HG02623 (cell line): ENCODE results near the gene IFRD1.
"Not testable (repeated sequence)": the region's sequence is repeated elsewhere in the genome, so short reads cannot be mapped to it uniquely, and the experiment has no call there.

ENCODE experiments used
- ATAC-seq: cut with Tn5 transposase; IDR thresholded peaks from one replicate; pipeline ENCODE4 v1.9.1; 2021; ENCODE audit warnings: moderate library complexity; ENCODE audit not compliant: unreplicated experiment

IFRD1 gene

DNA sequence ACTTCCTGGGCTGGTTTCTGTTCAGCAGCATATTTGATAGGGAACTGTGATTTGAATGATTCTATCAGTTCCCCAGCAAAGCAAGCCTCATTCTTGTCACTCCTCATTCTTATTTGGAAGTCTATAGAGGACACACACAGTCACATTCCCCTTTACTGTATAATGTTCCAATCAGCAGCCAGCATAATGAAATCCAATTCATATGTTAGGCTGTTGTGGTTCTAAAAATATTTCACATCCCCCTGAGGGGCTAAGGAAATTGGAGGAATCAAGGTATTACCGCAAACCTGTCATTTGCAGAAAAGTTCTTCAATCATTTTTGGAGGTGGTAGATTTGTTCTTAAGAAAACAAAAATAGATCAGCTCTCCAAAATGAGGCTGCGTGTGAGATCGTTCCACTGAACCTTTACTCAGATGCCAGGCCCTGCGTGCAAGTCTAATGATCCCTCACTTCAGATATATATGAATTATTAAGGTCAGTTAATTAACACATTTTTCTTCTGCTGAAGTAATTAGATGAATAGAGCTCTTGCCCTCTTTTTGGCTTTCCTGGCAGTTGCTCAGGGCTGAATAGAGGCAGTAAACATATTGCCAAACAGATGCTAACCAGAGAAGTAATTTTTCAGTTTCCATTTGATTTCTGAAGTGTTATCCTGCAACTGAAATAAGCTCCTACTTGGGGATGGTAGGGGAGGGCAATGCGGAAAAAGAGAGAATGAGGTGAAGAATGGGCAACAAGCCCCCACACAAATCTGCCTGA lies 62.4 kb downstream of the IFRD1 start:
- ATAC-seq, result no peak

DNA sequence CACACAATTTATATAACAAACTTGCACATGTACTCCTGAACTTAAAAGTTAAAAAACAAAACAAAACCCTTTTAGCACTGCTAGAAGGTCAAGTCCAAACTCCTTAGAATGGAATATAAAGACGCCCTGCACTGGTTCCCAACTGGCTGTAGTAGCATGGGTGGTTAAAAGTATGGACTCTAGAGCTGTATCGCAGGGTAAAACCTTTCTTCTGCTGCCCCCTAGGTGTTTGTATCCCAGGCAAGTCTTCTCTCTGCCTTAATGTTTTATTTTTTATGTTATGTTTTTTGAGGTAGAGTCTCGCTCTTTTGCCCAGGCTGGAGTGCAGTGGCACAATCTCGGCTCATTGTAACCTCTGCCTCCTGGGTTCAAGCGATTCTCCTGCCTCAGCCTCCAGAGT lies 65.7 kb downstream of the IFRD1 start:
- ATAC-seq, result no peak

- not testable (repeated sequence) for ATAC-seq
Observed at GRCh38 chr7:112516418-112516817, 66.2 kb downstream of the IFRD1 start.

- no peak for ATAC-seq
Observed at GRCh38 chr7:112517487-112517886, 67.2 kb downstream of the IFRD1 start.

GRCh38 chr7:112520787-112521186 lies 70.5 kb downstream of the IFRD1 start:
- no peak for ATAC-seq

- no peak for ATAC-seq
Observed at GRCh38 chr7:112521942-112522341, 71.7 kb downstream of the IFRD1 start.

GRCh38 chr7:112523871-112524270 lies 73.6 kb downstream of the IFRD1 start:
- no peak for ATAC-seq
